Measurements from ENCODE around the gene ODC1.

DNA sequence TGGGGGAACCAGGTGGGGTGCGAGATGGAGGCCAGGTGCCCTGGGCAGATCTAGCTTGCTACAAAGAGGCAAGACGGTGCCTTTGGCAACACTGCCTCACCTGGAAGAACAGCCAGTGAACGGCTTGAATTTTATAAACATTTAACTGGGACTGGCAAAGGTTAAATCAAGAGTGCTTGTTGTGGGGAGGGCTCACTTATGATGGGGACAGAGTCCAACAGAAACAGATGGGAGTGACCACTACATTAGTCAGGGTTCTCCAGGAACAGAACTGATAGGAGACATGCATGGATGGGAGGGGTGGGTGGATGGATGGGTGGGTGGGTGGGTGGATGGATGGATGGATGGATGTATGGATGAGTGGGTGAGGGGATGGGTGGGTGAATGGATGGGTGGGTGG lies 19.2 kb downstream of the ODC1 start:
- TF ChIP-seq, protein P1, sequence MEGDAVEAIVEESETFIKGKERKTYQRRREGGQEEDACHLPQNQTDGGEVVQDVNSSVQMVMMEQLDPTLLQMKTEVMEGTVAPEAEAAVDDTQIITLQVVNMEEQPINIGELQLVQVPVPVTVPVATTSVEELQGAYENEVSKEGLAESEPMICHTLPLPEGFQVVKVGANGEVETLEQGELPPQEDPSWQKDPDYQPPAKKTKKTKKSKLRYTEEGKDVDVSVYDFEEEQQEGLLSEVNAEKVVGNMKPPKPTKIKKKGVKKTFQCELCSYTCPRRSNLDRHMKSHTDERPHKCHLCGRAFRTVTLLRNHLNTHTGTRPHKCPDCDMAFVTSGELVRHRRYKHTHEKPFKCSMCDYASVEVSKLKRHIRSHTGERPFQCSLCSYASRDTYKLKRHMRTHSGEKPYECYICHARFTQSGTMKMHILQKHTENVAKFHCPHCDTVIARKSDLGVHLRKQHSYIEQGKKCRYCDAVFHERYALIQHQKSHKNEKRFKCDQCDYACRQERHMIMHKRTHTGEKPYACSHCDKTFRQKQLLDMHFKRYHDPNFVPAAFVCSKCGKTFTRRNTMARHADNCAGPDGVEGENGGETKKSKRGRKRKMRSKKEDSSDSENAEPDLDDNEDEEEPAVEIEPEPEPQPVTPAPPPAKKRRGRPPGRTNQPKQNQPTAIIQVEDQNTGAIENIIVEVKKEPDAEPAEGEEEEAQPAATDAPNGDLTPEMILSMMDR (IDR thresholded peaks at IDR 0.05), result no peak
- TF ChIP-seq CBFB (CRISPR knock-in tag; IDR thresholded peaks at IDR 0.05; ENCODE audit: low read depth), result no peak
- TF ChIP-seq NR3C1 (CRISPR knock-in tag; conservative IDR thresholded peaks at IDR 0.05; ENCODE audit: low read depth), result no peak
- TF ChIP-seq, protein P2, sequence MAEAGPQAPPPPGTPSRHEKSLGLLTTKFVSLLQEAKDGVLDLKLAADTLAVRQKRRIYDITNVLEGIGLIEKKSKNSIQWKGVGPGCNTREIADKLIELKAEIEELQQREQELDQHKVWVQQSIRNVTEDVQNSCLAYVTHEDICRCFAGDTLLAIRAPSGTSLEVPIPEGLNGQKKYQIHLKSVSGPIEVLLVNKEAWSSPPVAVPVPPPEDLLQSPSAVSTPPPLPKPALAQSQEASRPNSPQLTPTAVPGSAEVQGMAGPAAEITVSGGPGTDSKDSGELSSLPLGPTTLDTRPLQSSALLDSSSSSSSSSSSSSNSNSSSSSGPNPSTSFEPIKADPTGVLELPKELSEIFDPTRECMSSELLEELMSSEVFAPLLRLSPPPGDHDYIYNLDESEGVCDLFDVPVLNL (CRISPR knock-in tag; IDR thresholded peaks at IDR 0.05; ENCODE audit: borderline replicate concordance, low read depth), result no peak
- TF ChIP-seq, protein P3, sequence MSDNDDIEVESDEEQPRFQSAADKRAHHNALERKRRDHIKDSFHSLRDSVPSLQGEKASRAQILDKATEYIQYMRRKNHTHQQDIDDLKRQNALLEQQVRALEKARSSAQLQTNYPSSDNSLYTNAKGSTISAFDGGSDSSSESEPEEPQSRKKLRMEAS (CRISPR knock-in tag; IDR thresholded peaks at IDR 0.05), result no peak
- TF ChIP-seq CREB1 (CRISPR knock-in tag; IDR thresholded peaks at IDR 0.05), result no peak
- no peak for TF ChIP-seq ZBTB43 (CRISPR knock-in tag; IDR thresholded peaks at IDR 0.05)
